ENCODE results near the gene NLGN2. TPM values are rescaled to one million over a fixed set of nuclear protein-coding genes. Genes with fewer than 3 reads are reported as not detected.

Gene NLGN2
- total and polyA plus RNA-seq, 7 donors, result 0.60 to 18.8 (median 7.6) TPM

DNA sequence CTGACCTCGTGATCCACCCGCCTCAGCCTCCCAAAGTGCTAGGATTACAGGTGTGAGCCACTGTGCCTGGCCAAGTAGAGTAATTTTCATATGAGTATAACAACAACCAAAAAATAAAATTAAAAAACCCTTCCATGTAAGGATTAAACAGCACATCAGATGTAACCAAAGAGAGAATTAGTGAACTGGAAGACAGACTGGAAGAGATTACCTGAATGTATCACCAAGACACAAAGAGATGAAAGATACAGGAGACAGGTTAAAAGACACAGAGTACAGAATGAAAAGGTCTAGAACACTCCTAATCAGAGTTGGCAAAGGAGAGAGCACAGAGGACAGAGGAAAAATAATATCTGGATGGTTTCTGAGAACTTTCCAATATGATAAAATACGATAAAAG is 28.5 kb upstream of the NLGN2 start:
- WGBS, 2 donors, result 94 to 97% methylated on average over 3 of the region's 3 CpGs
- no peak for DNase-seq
- no peaks in the 10 kb centered on the region for H3K27me3 ChIP-seq
- H3K4me3 ChIP-seq, result no peak overlapping the region
- no peak overlapping the region for H3K27ac ChIP-seq
- TF ChIP-seq EP300 (IDR thresholded peaks at IDR 0.05) (no peak), POLR2AphosphoS5 (IDR thresholded peaks at IDR 0.05) (no peak), POLR2A (IDR thresholded peaks at IDR 0.05) (no peak)
- TF ChIP-seq, protein P1, sequence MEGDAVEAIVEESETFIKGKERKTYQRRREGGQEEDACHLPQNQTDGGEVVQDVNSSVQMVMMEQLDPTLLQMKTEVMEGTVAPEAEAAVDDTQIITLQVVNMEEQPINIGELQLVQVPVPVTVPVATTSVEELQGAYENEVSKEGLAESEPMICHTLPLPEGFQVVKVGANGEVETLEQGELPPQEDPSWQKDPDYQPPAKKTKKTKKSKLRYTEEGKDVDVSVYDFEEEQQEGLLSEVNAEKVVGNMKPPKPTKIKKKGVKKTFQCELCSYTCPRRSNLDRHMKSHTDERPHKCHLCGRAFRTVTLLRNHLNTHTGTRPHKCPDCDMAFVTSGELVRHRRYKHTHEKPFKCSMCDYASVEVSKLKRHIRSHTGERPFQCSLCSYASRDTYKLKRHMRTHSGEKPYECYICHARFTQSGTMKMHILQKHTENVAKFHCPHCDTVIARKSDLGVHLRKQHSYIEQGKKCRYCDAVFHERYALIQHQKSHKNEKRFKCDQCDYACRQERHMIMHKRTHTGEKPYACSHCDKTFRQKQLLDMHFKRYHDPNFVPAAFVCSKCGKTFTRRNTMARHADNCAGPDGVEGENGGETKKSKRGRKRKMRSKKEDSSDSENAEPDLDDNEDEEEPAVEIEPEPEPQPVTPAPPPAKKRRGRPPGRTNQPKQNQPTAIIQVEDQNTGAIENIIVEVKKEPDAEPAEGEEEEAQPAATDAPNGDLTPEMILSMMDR (IDR thresholded peaks at IDR 0.05), result no peak
- H3K4me1 ChIP-seq, result peaks cover 1 to 30% (median 28%) of the 10 kb centered on the region in 4 donors
- no peaks in the 10 kb centered on the region for H3K9me3 ChIP-seq
- no peaks in the 10 kb centered on the region for H3K36me3 ChIP-seq
- intact Hi-C loops (cut with DNase I), result no loop called here

DNA sequence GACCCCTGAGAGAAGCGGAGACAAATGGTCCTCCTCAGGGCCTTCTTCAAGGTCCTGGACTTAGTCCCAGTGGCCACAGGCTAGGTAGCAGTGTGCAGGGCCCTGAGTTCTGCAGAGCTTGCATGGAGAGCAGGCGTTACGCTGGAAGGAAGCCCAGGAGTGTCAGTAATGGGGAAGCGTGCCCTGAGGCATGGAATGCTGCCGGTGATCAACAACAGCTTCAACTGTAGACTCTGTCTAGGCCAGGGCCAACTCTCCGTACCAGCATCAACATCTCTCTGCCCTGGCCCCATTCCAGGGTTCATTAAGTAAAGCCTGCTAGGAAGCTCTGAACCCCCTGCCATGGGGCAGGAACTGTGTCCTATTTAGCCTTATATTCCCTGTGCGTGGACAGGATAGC is 27.3 kb upstream of the NLGN2 start:
- H3K4me1 ChIP-seq, result peaks cover 2 to 34% (median 30%) of the 10 kb centered on the region in 4 donors
- 20 to 58% methylated on average over 7 of the region's 7 CpGs for WGBS, 2 donors
- H3K4me3 ChIP-seq, result peak overlapping the region; percentile 15 to 54 (median 50)
- DNase-seq, result peak; percentile 91
- TF ChIP-seq EP300 (IDR thresholded peaks at IDR 0.05) (no peak), POLR2AphosphoS5 (IDR thresholded peaks at IDR 0.05) (peak in 2 of 4 donors; percentile 21 to 50), POLR2A (IDR thresholded peaks at IDR 0.05) (no peak)
- TF ChIP-seq, protein P1 (IDR thresholded peaks at IDR 0.05), result no peak
- no peaks in the 10 kb centered on the region for H3K9me3 ChIP-seq
- H3K36me3 ChIP-seq, result no peaks in the 10 kb centered on the region
- intact Hi-C loops (cut with DNase I), result loop anchor here (5.0 kb wide), 1 partner anchor 182 kb away; the partner anchor contains the start of gene SENP3
- peak overlapping the region; percentile 64 to 77 (median 69) for H3K27ac ChIP-seq
- H3K27me3 ChIP-seq, result no peaks in the 10 kb centered on the region

DNA sequence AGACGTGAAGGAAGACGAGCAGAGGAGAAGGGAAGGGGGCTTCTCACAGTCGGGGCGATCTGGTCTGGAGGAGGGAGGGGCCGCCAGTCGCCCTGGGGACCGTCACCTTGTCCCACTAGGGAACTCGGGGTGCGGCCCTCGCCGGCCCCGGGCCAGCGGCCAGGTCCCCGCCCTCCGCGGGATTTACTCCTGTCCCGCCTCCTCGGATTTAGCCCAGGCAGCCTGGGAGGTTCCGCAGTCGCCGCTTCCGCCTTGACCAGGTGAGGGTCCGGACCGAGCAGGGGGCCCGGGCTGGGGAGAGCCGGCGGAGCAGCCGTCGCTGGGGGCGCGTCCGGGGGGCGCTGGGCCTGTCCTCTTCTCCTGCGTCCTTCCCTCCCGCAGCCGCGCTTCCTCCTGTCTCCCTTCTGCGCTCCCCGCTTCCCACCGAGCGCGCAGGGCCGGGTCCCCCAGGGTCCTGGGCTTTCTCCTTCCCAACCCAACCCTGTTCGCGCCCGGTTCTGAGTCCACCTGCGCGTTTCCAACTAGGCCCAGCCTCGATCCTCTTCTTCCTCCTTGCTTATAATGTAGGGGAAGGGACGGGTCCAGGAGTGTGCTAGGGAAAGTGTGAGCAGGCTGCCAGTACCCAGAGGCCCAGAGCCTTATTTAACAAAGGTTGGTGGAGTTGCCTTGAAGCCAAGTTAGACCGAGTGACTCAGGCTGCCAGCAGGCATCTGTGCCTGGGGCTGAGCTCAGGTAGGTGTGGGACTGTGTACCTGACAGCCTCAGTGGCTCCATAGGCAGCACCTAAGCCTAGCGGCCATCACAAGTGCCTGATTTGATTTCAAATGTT is 26.6 kb upstream of the NLGN2 start, which contains the start of gene TNK1:
TNK1 (plus strand) TSS at position 235 of the 829 bp plus-strand sequence. CDS start 1,838 bp downstream, outside the sequence.
- Histone ChIP-seq H3K4me1 (peaks cover 2 to 34% (median 30%) of the 10 kb centered on the region in 4 donors), H3K36me3 (no peaks in the 10 kb centered on the region), H3K4me3 (peak within 1 kb of the TSS; percentile 15 to 54 (median 50)), H3K27ac (peak within 1 kb of the TSS; percentile 64 to 77 (median 69)), H3K27me3 (no peaks in the 10 kb centered on the region), H3K9me3 (no peaks in the 10 kb centered on the region)
- peak; percentile 86 for DNase-seq
- intact Hi-C loops (cut with DNase I), result loop anchor here (5.0 kb wide), 1 partner anchor 181 kb away; the partner anchor contains the start of gene SENP3
- WGBS, 2 donors, result 2 to 6% methylated on average over 52 of the region's 52 CpGs
- TF ChIP-seq, protein P1 (IDR thresholded peaks at IDR 0.05), result no peak
- TF ChIP-seq POLR2A (IDR thresholded peaks at IDR 0.05), result peak in 1 of 2 donors; percentile 52
- TF ChIP-seq POLR2AphosphoS5 (IDR thresholded peaks at IDR 0.05), result peak in 3 of 4 donors; percentile 48 to 83 (median 53)
- no peak for TF ChIP-seq EP300 (IDR thresholded peaks at IDR 0.05)

DNA sequence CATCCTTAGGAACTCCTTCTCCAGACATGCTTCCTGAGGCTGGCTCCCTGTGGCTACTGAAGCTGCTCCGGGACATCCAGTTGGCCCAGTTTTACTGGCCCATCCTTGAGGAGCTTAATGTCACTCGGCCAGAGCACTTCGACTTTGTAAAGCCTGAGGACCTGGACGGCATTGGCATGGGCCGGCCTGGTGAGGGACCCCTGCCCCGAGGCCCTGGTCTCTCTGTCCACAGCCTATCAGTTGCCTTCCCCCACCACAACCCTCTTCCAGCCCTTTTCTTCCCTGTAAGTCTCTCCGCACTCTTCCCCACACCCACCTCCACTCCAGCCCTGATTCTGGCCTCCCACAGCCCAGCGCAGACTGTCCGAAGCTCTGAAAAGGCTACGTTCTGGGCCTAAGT is 24.7 kb upstream of the NLGN2 start:
- intact Hi-C loops (cut with DNase I), result loop anchor here (5.0 kb wide), 1 partner anchor 179 kb away; the partner anchor contains the start of gene SENP3
- Histone ChIP-seq H3K9me3 (no peaks in the 10 kb centered on the region), H3K27ac (no peak overlapping the region), H3K4me1 (peaks cover 2 to 34% (median 30%) of the 10 kb centered on the region in 4 donors), H3K4me3 (no peak overlapping the region), H3K36me3 (peaks cover 0 to 4% (median under 1%) of the 10 kb centered on the region in 4 donors), H3K27me3 (no peaks in the 10 kb centered on the region)
- TF ChIP-seq POLR2AphosphoS5 (IDR thresholded peaks at IDR 0.05), result no peak
- no peak for TF ChIP-seq POLR2A (IDR thresholded peaks at IDR 0.05)
- TF ChIP-seq, protein P1 (IDR thresholded peaks at IDR 0.05), result no peak
- TF ChIP-seq EP300 (IDR thresholded peaks at IDR 0.05), result no peak
- DNase-seq, result no peak
- 94 to 95% methylated on average over 10 of the region's 10 CpGs for WGBS, 2 donors

Measured in sigmoid colon (tissue), 7 donors.